Keratinocyte (primary cell): ENCODE data around the gene HOXA5. TPM values are rescaled to one million over a fixed set of nuclear protein-coding genes. Genes with fewer than 3 reads are reported as not detected.

ENCODE experiments used
- DNase-seq: peaks from one replicate; pipeline ENCODE4 v3.0.0-alpha.2; 2011; ENCODE audit warnings: low read depth, missing footprints, low spot score
- FAIRE-seq: peaks from 2 replicates; lab custom pipeline; 2011; peaks lifted over from hg19 to GRCh38; lab: Jason Lieb, UNC
- H2AFZ ChIP-seq: 2 replicates; pipeline ENCODE4 v1.6.0; 2012; ENCODE audit warnings: low read length, control low read depth, inconsistent platforms; ENCODE audit not compliant: control insufficient read depth
- H3K27ac ChIP-seq: 2 replicates; pipeline ENCODE4 v1.5.1; 2011; ENCODE audit warnings: low read length; ENCODE audit not compliant: control insufficient read depth, insufficient read depth
- H3K27me3 ChIP-seq: 3 replicates; pipeline ENCODE4 v1.6.0; 2011; ENCODE audit warnings: low read length; ENCODE audit not compliant: control insufficient read depth, insufficient read depth; ENCODE audit errors: extremely low read depth
- H3K36me3 ChIP-seq, 2 experiments: 2 replicates in 1 of 2; 3 replicates in 1 of 2; pipeline ENCODE4 v1.5.1; 2011; ENCODE audit warnings: low read length in 2 of 2, mild to moderate bottlenecking in 1 of 2; ENCODE audit not compliant: control insufficient read depth in 2 of 2, insufficient read depth in 2 of 2; ENCODE audit errors: extremely low read depth in 1 of 2
- H3K4me1 ChIP-seq: 3 replicates; pipeline ENCODE4 v1.5.1; 2011; ENCODE audit warnings: low read length; ENCODE audit not compliant: control insufficient read depth, insufficient read depth; ENCODE audit errors: extremely low read depth
- H3K4me2 ChIP-seq: 3 replicates; pipeline ENCODE4 v1.6.0; 2011; ENCODE audit warnings: low read depth, low read length; ENCODE audit not compliant: control insufficient read depth, insufficient read depth; ENCODE audit errors: extremely low read depth
- H3K4me3 ChIP-seq, 3 experiments: fragments of 200-600 bp in 1 of 3; sonication (generic) in 1 of 3; 2 replicates in 2 of 3; 3 replicates in 1 of 3; pipeline ENCODE4 v1.5.1; 2011 to 2016; ENCODE audit warnings: low read length in 3 of 3, mild to moderate bottlenecking in 3 of 3, control low read depth in 2 of 3, inconsistent platforms in 1 of 3, low read depth in 1 of 3, mixed read lengths in 1 of 3, mixed run types in 1 of 3, moderate library complexity in 1 of 3; ENCODE audit not compliant: control insufficient read depth in 2 of 3, insufficient read depth in 2 of 3; ENCODE audit errors: extremely low read depth in 1 of 3
- H3K79me2 ChIP-seq: 2 replicates; pipeline ENCODE4 v1.6.0; 2012; ENCODE audit warnings: low read length; ENCODE audit not compliant: control insufficient read depth, insufficient read depth
- H3K9ac ChIP-seq: 3 replicates; pipeline ENCODE4 v1.6.0; 2011; ENCODE audit warnings: low read length; ENCODE audit not compliant: control insufficient read depth, insufficient read depth; ENCODE audit errors: extremely low read depth
- H3K9me1 ChIP-seq: 3 replicates; pipeline ENCODE4 v1.6.0; 2011; ENCODE audit warnings: low read length; ENCODE audit not compliant: control insufficient read depth, insufficient read depth; ENCODE audit errors: extremely low read depth
- H3K9me3 ChIP-seq: 2 replicates; pipeline ENCODE4 v1.5.1; 2012; ENCODE audit warnings: low read depth, low read length; ENCODE audit not compliant: control insufficient read depth
- H4K20me1 ChIP-seq: 3 replicates; pipeline ENCODE4 v1.6.0; 2011; ENCODE audit warnings: low read length; ENCODE audit not compliant: control insufficient read depth, insufficient read depth; ENCODE audit errors: extremely low read depth
- CTCF ChIP-seq, 3 experiments: IDR thresholded peaks in 1 of 3; conservative IDR thresholded peaks in 1 of 3; optimal IDR thresholded peaks in 1 of 3; 2 replicates in 2 of 3; 3 replicates in 1 of 3; pipeline versions ENCODE3 to v1.5.1; 2011; ENCODE audit warnings: low read length in 3 of 3, mild to moderate bottlenecking in 3 of 3, moderate library complexity in 2 of 3, control low read depth in 1 of 3, inconsistent platforms in 1 of 3; ENCODE audit not compliant: insufficient read depth in 2 of 3; ENCODE audit errors: extremely low read depth in 1 of 3
- EZH2 ChIP-seq: IDR thresholded peaks from one replicate; pipeline ENCODE4 v1.6.1; 2012; ENCODE audit warnings: inconsistent platforms, mild to moderate bottlenecking, low read length, moderate library complexity
- dilution Hi-C: fragments of 300-500 bp; cut with MboI; formaldehyde crosslinking; loops from one replicate; pipeline ENCODE4 v1.7.0; 2020; ENCODE audit warnings: low sequenced_read_pairs; ENCODE audit not compliant: extremely low pct_ligation_motif_present
- polyA plus RNA-seq, 5 experiments: library from polyadenylated mRNA; depleted of rRNA in 3 of 5; stranded (reverse) in 3 of 5; stranded (forward) in 1 of 5; unstranded in 1 of 5; fragments of >200 nt; gene quantifications; 1 replicate in 1 of 5; 2 replicates in 3 of 5; 3 replicates in 1 of 5; pipeline versions ENCODE4 v1.2.1 to v1.2.3, GENCODE V29; 2011 to 2012; ENCODE audit warnings: missing spikeins in 2 of 5, low read depth in 1 of 5, low replicate concordance in 1 of 5

The HOXA5 gene
- polyA plus RNA-seq, 1 donor (not counting 4 experiments of a cell fraction or from before 2014, with no cell fraction given) = 7.1 TPM

- peak overlapping the region; percentile 98 for H3K4me2 ChIP-seq
- FAIRE-seq (no peak), DNase-seq (no peak)
- H3K9me1 ChIP-seq = no peaks in the 10 kb centered on the region
- peaks cover 84% of the 10 kb centered on the region for H3K79me2 ChIP-seq
- H2AFZ ChIP-seq = peak overlapping the region; percentile 17
- dilution Hi-C loops = no loop called here
- peak overlapping the region; percentile 93 for H3K9ac ChIP-seq
- TF ChIP-seq EZH2 (no peak), CTCF (optimal IDR thresholded peaks at IDR 0.05 in 1 of 3, IDR thresholded peaks at IDR 0.05 in 1 of 3, conservative IDR thresholded peaks at IDR 0.05 in 1 of 3; ENCODE audit: extremely low read depth in 1 of 3, insufficient read depth in 2 of 3, low read length in 3 of 3) (no peak)
- H3K4me3 ChIP-seq = peak overlapping the region; percentile 60 to 83 (median 74)
- H3K27me3 ChIP-seq = no peaks in the 10 kb centered on the region
- no peaks in the 10 kb centered on the region for H4K20me1 ChIP-seq
- peaks cover 0 to 7% of the 10 kb centered on the region in 2 experiments for H3K36me3 ChIP-seq
- H3K27ac ChIP-seq = peak overlapping the region; percentile 87
- peaks cover 66% of the 10 kb centered on the region for H3K4me1 ChIP-seq
- no peaks in the 10 kb centered on the region for H3K9me3 ChIP-seq
Observed at GRCh38 chr7:27148756-27149641, 5.5 kb upstream of the HOXA5 start.

- Histone ChIP-seq H3K79me2 (peaks cover 83% of the 10 kb centered on the region), H3K9ac (peak overlapping the region; percentile 93), H3K9me3 (no peaks in the 10 kb centered on the region), H3K27me3 (no peaks in the 10 kb centered on the region), H3K27ac (peak overlapping the region; percentile 87), H3K9me1 (no peaks in the 10 kb centered on the region), H3K4me2 (peak overlapping the region; percentile 98), H4K20me1 (no peaks in the 10 kb centered on the region), H3K4me1 (peaks cover 59% of the 10 kb centered on the region), H3K36me3 (peaks cover 0 to 7% of the 10 kb centered on the region in 2 experiments), H3K4me3 (peak overlapping the region; percentile 60 to 83 (median 74)), H2AFZ (peak overlapping the region; percentile 17)
- TF ChIP-seq EZH2 = no peak
- no peak for TF ChIP-seq CTCF (optimal IDR thresholded peaks at IDR 0.05 in 1 of 3, IDR thresholded peaks at IDR 0.05 in 1 of 3, conservative IDR thresholded peaks at IDR 0.05 in 1 of 3; ENCODE audit: extremely low read depth in 1 of 3, insufficient read depth in 2 of 3, low read length in 3 of 3)
- DNase-seq = no peak
- FAIRE-seq = no peak
- dilution Hi-C loops = no loop called here
Observed at GRCh38 chr7:27148031-27148755, 4.7 kb upstream of the HOXA5 start.
